DND-41 (cell line): ENCODE data around the gene PPIAL4G.
"Not testable (repeated sequence)": the region's sequence is repeated elsewhere in the genome, so short reads cannot be mapped to it uniquely, and the experiment has no call there.

Experiments
- EZH2 ChIP-seq: IDR thresholded peaks from 3 replicates; pipeline ENCODE4 v1.6.1; 2012; ENCODE audit warnings: borderline replicate concordance, low read depth, mild to moderate bottlenecking, moderate library complexity, low read length, inconsistent platforms; ENCODE audit not compliant: severe bottlenecking
- TF ChIP-seq, protein P1 (sequence below): IDR thresholded peaks from 2 replicates; pipeline ENCODE4 v1.5.1; 2012; ENCODE audit warnings: borderline replicate concordance, low read length, moderate library complexity, mild to moderate bottlenecking; ENCODE audit not compliant: poor library complexity, severe bottlenecking; ENCODE audit errors: extremely low read depth

GRCh38 chr1:148439654-148440325 lies 43.3 kb downstream of the PPIAL4G start:
- TF ChIP-seq, protein P1, sequence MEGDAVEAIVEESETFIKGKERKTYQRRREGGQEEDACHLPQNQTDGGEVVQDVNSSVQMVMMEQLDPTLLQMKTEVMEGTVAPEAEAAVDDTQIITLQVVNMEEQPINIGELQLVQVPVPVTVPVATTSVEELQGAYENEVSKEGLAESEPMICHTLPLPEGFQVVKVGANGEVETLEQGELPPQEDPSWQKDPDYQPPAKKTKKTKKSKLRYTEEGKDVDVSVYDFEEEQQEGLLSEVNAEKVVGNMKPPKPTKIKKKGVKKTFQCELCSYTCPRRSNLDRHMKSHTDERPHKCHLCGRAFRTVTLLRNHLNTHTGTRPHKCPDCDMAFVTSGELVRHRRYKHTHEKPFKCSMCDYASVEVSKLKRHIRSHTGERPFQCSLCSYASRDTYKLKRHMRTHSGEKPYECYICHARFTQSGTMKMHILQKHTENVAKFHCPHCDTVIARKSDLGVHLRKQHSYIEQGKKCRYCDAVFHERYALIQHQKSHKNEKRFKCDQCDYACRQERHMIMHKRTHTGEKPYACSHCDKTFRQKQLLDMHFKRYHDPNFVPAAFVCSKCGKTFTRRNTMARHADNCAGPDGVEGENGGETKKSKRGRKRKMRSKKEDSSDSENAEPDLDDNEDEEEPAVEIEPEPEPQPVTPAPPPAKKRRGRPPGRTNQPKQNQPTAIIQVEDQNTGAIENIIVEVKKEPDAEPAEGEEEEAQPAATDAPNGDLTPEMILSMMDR, result not testable (repeated sequence)
- not testable (repeated sequence) for TF ChIP-seq EZH2
